ENCODE measurements around the gene GPR176.

The GPR176 gene

DNA sequence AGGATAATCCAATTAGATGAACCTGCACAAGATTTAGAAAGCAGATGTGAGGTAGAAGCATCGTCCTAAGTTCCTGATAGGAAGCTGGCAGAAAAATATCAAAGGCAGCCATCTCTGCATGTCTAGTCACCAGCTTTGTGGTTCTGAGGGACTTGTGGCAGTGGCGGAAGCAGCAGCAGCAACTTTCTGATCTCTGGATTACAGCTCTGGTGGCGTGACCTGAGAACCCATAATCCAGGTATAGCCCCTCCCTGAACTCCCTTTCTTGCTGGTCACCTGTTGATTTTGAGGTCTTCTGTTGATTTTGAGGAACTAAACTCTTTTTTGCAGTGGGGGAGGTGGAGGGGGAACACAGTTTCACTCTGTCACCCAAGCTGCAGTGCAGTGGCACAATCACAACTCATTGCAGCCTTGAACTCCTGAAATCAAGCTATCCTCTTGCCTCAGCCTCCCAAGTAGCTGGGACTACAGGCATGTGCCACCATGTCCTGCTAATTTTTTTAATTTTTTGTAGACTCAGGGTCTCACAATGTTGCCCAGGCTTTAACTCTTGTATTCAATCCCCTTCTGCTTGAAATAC is 145.3 kb downstream of the GPR176 start:
- H3K27ac ChIP-seq = peak overlapping the region; percentile 40; the same call in 1 of the 2 replicates
- 0 out of 2 replicates have a peak overlapping the region, but pooled peaks have one; percentile 22 for H3K9ac ChIP-seq
- no peak for TF ChIP-seq Cebpa-rat (IDR thresholded peaks at IDR 0.05)

DNA sequence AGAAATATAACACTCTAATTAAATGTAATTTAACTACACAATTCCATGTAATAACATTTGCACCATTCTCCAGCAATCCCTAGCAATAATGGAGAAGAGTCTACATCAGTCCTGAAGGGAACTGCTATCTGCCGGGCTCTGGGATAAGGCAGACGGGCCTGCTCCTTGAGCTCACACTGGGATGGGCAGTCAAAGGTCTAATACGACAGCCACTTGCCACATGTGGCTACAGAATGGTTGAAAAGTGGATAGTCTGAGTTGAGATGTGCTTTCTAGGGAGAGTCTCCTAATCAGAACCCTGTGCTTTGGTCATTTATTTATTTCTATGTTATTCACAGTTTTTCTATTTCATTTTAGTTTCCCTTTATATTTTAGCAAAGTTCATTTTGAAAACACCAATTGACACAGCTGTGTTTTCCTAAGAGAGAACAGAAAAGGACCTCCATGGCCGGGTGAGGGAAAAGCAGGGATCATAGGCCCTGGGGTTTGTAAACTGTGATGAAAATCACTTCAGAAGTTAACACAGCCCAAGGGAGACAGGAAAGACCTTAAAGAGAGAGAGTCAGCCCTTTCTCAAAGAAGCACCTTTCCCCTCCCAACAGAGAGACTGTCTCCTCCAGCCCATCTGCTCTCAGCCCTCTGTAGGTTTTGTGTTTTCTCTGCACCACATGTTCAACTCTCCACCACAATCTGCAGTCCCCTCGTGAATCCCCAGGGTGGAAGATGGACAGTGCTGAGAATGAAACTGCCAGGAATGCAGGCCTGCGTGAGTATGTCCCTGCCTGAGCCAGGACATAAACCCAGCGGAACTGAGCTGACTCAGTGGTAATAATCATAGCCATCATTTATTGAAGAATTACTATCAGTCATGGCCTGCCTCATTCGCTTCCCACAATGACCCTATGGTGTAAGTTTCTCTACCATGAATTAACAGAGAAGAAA is 149.0 kb downstream of the GPR176 start:
- no peak for TF ChIP-seq Cebpa-rat (IDR thresholded peaks at IDR 0.05)
- peaks cover 25% of the 10 kb centered on the region for H3K4me1 ChIP-seq
- H3K4me3 ChIP-seq = no peak overlapping the region
- peak overlapping the region; percentile 18 for H3K4me2 ChIP-seq
- H3K27me3 ChIP-seq = no peaks in the 10 kb centered on the region
- no peak overlapping the region for H3K27ac ChIP-seq
- no peak overlapping the region for H3K9ac ChIP-seq
- no peaks in the 10 kb centered on the region for H3K36me3 ChIP-seq
- H4K20me1 ChIP-seq = no peaks in the 10 kb centered on the region
- H3K9me3 ChIP-seq = no peaks in the 10 kb centered on the region

More for the DNA sequence above, 145.3 kb downstream of the GPR176 start:
- Histone ChIP-seq H3K4me1 (peaks cover 25% of the 10 kb centered on the region), H3K9me3 (no peaks in the 10 kb centered on the region), H4K20me1 (no peaks in the 10 kb centered on the region), H3K4me3 (no peak overlapping the region), H3K36me3 (no peaks in the 10 kb centered on the region), H3K4me2 (peak overlapping the region; percentile 56), H3K27me3 (no peaks in the 10 kb centered on the region)

DNA sequence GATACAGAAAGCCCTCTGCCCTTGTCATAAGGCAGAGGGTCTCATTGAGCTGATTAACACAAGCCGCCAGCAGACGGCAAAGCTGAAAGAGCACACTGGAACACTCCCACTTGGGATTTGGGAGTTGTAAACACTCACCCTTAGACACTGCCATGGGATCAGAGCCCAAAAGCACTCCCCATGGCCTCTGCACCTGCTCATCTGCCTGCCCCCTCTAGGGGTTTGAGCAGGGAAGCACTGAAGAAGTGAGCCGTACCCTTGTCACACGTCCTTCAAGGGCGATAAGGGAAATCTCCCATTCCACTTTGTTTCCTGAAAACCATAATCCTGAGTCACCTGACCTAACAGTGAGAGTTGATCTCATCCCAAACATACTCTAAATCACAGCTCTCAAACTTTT is 152.1 kb downstream of the GPR176 start:
- Histone ChIP-seq H3K27me3 (no peaks in the 10 kb centered on the region), H3K27ac (no peak overlapping the region), H3K36me3 (no peaks in the 10 kb centered on the region), H3K4me3 (no peak overlapping the region), H4K20me1 (no peaks in the 10 kb centered on the region), H3K9ac (no peak overlapping the region), H3K4me2 (no peak overlapping the region), H3K9me3 (no peaks in the 10 kb centered on the region), H3K4me1 (peaks cover 8% of the 10 kb centered on the region)
- no peak for TF ChIP-seq Cebpa-rat (IDR thresholded peaks at IDR 0.05)

GRCh38 chr15:39761006-39761405 is 159.1 kb downstream of the GPR176 start:
- Histone ChIP-seq H3K27ac (no peak overlapping the region), H3K27me3 (no peaks in the 10 kb centered on the region), H3K4me1 (no peaks in the 10 kb centered on the region), H3K4me3 (no peak overlapping the region), H3K4me2 (no peak overlapping the region), H3K36me3 (no peaks in the 10 kb centered on the region), H3K9me3 (no peaks in the 10 kb centered on the region), H3K9ac (no peak overlapping the region), H4K20me1 (no peaks in the 10 kb centered on the region)
- no peak for TF ChIP-seq Cebpa-rat (IDR thresholded peaks at IDR 0.05)

- Histone ChIP-seq H4K20me1 (no peaks in the 10 kb centered on the region), H3K27ac (no peak overlapping the region), H3K4me1 (no peaks in the 10 kb centered on the region), H3K4me2 (no peak overlapping the region), H3K27me3 (no peaks in the 10 kb centered on the region), H3K9ac (no peak overlapping the region), H3K4me3 (no peak overlapping the region), H3K36me3 (no peaks in the 10 kb centered on the region), H3K9me3 (no peaks in the 10 kb centered on the region)
- no peak for TF ChIP-seq Cebpa-rat (IDR thresholded peaks at IDR 0.05)
These were observed 163.1 kb downstream of the GPR176 start for GRCh38 chr15:39756806-39757522.

DNA sequence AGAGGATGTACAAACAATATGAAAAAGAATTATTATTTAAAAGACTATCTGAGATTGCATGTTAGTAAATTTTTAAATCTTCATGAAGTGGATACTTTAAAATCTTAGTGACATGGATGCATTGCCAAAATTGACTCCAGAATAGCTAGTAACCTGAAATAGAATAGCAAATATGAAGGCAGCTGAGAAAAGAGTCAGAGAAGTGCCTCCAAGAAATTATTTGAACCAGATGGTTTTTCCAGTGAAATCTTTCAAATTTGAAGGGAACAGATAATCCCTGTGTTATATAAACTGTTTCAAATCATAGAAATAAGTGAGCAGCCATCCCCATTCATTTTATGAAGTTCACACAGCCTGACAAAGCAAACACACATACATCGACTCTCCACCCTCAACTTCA is 167.1 kb downstream of the GPR176 start:
- no peaks in the 10 kb centered on the region for H3K4me1 ChIP-seq
- no peak for TF ChIP-seq Cebpa-rat (IDR thresholded peaks at IDR 0.05)
- no peaks in the 10 kb centered on the region for H3K27me3 ChIP-seq
- no peak overlapping the region for H3K4me3 ChIP-seq
- no peak overlapping the region for H3K27ac ChIP-seq
- H4K20me1 ChIP-seq = no peaks in the 10 kb centered on the region
- no peak overlapping the region for H3K9ac ChIP-seq
- no peaks in the 10 kb centered on the region for H3K36me3 ChIP-seq
- H3K4me2 ChIP-seq = no peak overlapping the region
- H3K9me3 ChIP-seq = no peaks in the 10 kb centered on the region

DNA sequence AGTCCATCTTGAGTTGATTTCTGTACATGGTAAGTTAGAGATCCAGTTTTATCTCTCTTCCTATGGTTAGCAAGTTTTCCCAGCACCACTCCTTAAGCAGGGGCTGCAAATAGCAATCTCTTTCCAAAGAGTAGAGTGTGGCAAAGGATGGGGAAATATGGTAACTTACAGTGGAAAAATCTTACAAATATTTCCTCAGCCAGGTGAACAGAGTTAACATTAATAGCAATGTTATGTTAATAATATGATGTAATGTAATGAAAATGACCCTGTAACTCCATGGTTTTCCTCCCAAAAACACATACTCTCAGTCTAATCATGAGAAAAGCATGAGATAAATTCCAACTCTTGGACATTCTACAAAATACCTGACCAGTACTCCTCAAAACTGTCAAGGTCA is 167.8 kb downstream of the GPR176 start:
- Histone ChIP-seq H3K36me3 (no peaks in the 10 kb centered on the region), H3K4me2 (no peak overlapping the region), H3K27me3 (no peaks in the 10 kb centered on the region), H3K4me1 (no peaks in the 10 kb centered on the region), H3K9ac (no peak overlapping the region), H3K4me3 (no peak overlapping the region), H3K9me3 (no peaks in the 10 kb centered on the region), H4K20me1 (no peaks in the 10 kb centered on the region), H3K27ac (no peak overlapping the region)
- no peak for TF ChIP-seq Cebpa-rat (IDR thresholded peaks at IDR 0.05)
